ENCODE measurements around the gene PRLR. TPM values are rescaled to one million over a fixed set of nuclear protein-coding genes. Genes with fewer than 3 reads are reported as not detected.

The PRLR gene
- total and polyA plus RNA-seq, 2 of the 13 experiments (the other 11 are each of a cell fraction or from before 2014, with no cell fraction given): 12.2 to 13.3 TPM

DNA sequence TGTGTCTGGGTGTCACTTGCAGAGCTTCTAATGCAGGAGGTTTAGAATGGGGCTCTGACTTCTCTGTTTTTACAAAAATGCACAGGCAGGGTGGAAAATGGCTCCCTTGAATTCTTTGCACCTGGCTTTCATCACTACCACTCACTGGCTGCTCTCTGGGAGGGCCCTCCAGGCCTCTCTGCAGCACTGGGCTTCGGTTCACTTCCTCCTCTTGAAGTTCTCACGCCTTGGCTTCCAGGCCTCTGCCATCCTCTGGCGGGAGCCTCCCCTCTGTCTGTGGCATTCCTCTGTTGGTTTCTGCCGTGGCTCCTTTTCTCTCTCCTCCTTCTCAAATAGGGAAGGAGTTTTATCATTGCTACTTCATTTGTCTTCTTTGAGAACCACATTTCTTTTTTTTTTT is 2.8 kb upstream of the PRLR start:
- no peaks in the 10 kb centered on the region for H4K20me1 ChIP-seq (ENCODE audit: insufficient read depth, low read length)
- BruUV-seq (replicated peaks): no TSS peak
- intact Hi-C loops (cut with micrococcal nuclease; ENCODE audit: unreplicated experiment): loop anchor here (10.0 kb wide), 1 partner anchor 182 kb away; no protein-coding TSS in a partner anchor
- H2AFZ ChIP-seq (ENCODE audit: low read length): no peak overlapping the region
- H3K27ac ChIP-seq (ENCODE audit: extremely low read length, insufficient read depth, low read length): no peak overlapping the region
- no peak for ATAC-seq
- ChIA-PET POLR2A (no interaction called here), CTCF (ENCODE audit: low intra/inter-chr PET ratio, low total read pairs) (no interaction called here)
- in situ Hi-C loops (cut with HindIII; ENCODE audit: extremely low pct_ligation_motif_present, low pct_unique_long_range_greater_than_20kb): loop anchor here (25.0 kb wide), 1 partner anchor 379 kb away; the partner anchor contains the start of gene SPEF2
- TF ChIP-seq NFRKB (IDR thresholded peaks at IDR 0.05) (no peak), ZBTB3 (CRISPR knock-in tag; IDR thresholded peaks at IDR 0.05; ENCODE audit: borderline replicate concordance, low read depth) (no peak), SATB2 (CRISPR knock-in tag; IDR thresholded peaks at IDR 0.05) (no peak), MYC (CRISPR knock-in tag; IDR thresholded peaks at IDR 0.05; ENCODE audit: borderline replicate concordance) (no peak)
- TF ChIP-seq, protein P1, sequence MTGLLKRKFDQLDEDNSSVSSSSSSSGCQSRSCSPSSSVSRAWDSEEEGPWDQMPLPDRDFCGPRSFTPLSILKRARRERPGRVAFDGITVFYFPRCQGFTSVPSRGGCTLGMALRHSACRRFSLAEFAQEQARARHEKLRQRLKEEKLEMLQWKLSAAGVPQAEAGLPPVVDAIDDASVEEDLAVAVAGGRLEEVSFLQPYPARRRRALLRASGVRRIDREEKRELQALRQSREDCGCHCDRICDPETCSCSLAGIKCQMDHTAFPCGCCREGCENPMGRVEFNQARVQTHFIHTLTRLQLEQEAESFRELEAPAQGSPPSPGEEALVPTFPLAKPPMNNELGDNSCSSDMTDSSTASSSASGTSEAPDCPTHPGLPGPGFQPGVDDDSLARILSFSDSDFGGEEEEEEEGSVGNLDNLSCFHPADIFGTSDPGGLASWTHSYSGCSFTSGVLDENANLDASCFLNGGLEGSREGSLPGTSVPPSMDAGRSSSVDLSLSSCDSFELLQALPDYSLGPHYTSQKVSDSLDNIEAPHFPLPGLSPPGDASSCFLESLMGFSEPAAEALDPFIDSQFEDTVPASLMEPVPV (CRISPR knock-in tag; IDR thresholded peaks at IDR 0.05): no peak
- TF ChIP-seq, protein P2, sequence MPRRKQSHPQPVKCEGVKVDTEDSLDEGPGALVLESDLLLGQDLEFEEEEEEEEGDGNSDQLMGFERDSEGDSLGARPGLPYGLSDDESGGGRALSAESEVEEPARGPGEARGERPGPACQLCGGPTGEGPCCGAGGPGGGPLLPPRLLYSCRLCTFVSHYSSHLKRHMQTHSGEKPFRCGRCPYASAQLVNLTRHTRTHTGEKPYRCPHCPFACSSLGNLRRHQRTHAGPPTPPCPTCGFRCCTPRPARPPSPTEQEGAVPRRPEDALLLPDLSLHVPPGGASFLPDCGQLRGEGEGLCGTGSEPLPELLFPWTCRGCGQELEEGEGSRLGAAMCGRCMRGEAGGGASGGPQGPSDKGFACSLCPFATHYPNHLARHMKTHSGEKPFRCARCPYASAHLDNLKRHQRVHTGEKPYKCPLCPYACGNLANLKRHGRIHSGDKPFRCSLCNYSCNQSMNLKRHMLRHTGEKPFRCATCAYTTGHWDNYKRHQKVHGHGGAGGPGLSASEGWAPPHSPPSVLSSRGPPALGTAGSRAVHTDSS (CRISPR knock-in tag; conservative IDR thresholded peaks at IDR 0.05): no peak
- 77% methylated on average over 4 of the region's 4 CpGs for WGBS (ENCODE audit: low lambda C conversion rate)
- no peaks in the 10 kb centered on the region for H3K36me3 ChIP-seq (replicated peaks in 1 of 2; ENCODE audit: control insufficient read depth in 1 of 2, insufficient read depth in 2 of 2, low read length in 2 of 2)
- no peak for DNase-seq (ENCODE audit: low spot score)
- H3K4me3 ChIP-seq (replicated peaks in 1 of 3; ENCODE audit: insufficient read depth in 1 of 3, low read depth in 2 of 3, low read length in 3 of 3): no peak overlapping the region
- H3K4me2 ChIP-seq (ENCODE audit: low read depth, low read length): no peak overlapping the region
- H3K79me2 ChIP-seq (ENCODE audit: insufficient read depth, low read length): no peaks in the 10 kb centered on the region
- H3K4me1 ChIP-seq (ENCODE audit: insufficient read depth, low read length): peaks cover 41% of the 10 kb centered on the region
- no peaks in the 10 kb centered on the region for H3K9me3 ChIP-seq (ENCODE audit: low read length)
- FAIRE-seq: no peak
- H3K9ac ChIP-seq (ENCODE audit: insufficient read depth, low read depth, low read length): no peak overlapping the region
- H3K27me3 ChIP-seq (ENCODE audit: control insufficient read depth in 1 of 2, insufficient read depth in 2 of 2, low read length in 2 of 2): no peaks in the 10 kb centered on the region
